Smooth muscle cell (in vitro differentiated cells): ENCODE data around the gene VMP1. TPM values are rescaled to one million over a fixed set of nuclear protein-coding genes. Genes with fewer than 3 reads are reported as not detected.

Source experiments
- DNase-seq: peaks from one replicate; lab custom pipeline; 2025; ENCODE audit not compliant: unreplicated experiment; lab: John Stamatoyannopoulos, UW
- H2AFZ ChIP-seq: fragments of 200-600 bp; sonication (generic); 2 replicates; pipeline ENCODE4 v1.6.0; 2016; ENCODE audit warnings: antibody characterized with exemption, low read depth, mild to moderate bottlenecking
- H3F3A ChIP-seq: fragments of 200-600 bp; sonication (generic); 2 replicates; pipeline ENCODE4 v1.6.0; 2017; ENCODE audit warnings: antibody characterized with exemption, low read depth
- H3K27ac ChIP-seq: fragments of 200-600 bp; sonication (generic); 2 replicates; pipeline ENCODE4 v1.5.1; 2016; ENCODE audit warnings: low read depth, mild to moderate bottlenecking
- H3K27me3 ChIP-seq: fragments of 200-600 bp; sonication (generic); 2 replicates; pipeline ENCODE4 v1.6.1; 2016; ENCODE audit warnings: low read depth, mild to moderate bottlenecking
- H3K36me3 ChIP-seq: fragments of 200-600 bp; sonication (generic); 2 replicates; pipeline ENCODE4 v1.5.1; 2016; ENCODE audit warnings: low read depth
- H3K4me1 ChIP-seq: fragments of 200-600 bp; sonication (generic); 2 replicates; pipeline ENCODE4 v1.5.1; 2016; ENCODE audit warnings: low read depth
- H3K4me2 ChIP-seq: fragments of 200-600 bp; sonication (generic); 2 replicates; pipeline ENCODE4 v1.6.0; 2016; ENCODE audit warnings: mild to moderate bottlenecking
- H3K4me3 ChIP-seq: fragments of 200-600 bp; sonication (generic); 2 replicates; pipeline ENCODE4 v1.5.1; 2016; ENCODE audit warnings: mild to moderate bottlenecking
- H3K79me2 ChIP-seq: fragments of 200-600 bp; sonication (generic); 2 replicates; pipeline ENCODE4 v1.6.0; 2016; ENCODE audit warnings: low read depth, mild to moderate bottlenecking
- H3K9ac ChIP-seq: fragments of 200-600 bp; sonication (generic); 2 replicates; pipeline ENCODE4 v1.6.0; 2016; ENCODE audit warnings: low read depth
- H3K9me3 ChIP-seq: fragments of 200-600 bp; sonication (generic); replicated peaks from 2 replicates; pipeline ENCODE4 v1.5.1; 2016; ENCODE audit warnings: low read depth
- H4K20me1 ChIP-seq: fragments of 200-600 bp; sonication (generic); 2 replicates; pipeline ENCODE4 v1.6.0; 2016; ENCODE audit warnings: low read depth
- WGBS: methylation state at CpG from one replicate; pipeline ENCODE4 v1.1.7; 2016; ENCODE audit warnings: low lambda C conversion rate; 5-methylcytosine and 5-hydroxymethylcytosine counted together
- polyA plus RNA-seq: library from polyadenylated mRNA; unstranded; fragments of >200 nt; fragmentation: Nextera tagmentation; extraction: Ambion mirVana; gene quantifications from 2 replicates; pipeline ENCODE4 v1.2.1, GENCODE V29; 2016
- total RNA-seq: library from RNA; depleted of rRNA; stranded (reverse); fragments of >200 nt; gene quantifications from 2 replicates; pipeline ENCODE4 v1.2.3, GENCODE V29; 2014
- TF ChIP-seq, protein P1 (sequence below): fragments of 200-600 bp; sonication (generic); IDR thresholded peaks from 2 replicates; pipeline ENCODE4 v1.5.1; 2017; ENCODE audit warnings: borderline replicate concordance, mild to moderate bottlenecking, antibody characterized with exemption; ENCODE audit not compliant: insufficient read depth, poor library complexity, severe bottlenecking

The VMP1 gene
- 514 and 545 TPM in 2 replicates for total RNA-seq
- 102 and 116 TPM in 2 replicates for polyA plus RNA-seq

DNA sequence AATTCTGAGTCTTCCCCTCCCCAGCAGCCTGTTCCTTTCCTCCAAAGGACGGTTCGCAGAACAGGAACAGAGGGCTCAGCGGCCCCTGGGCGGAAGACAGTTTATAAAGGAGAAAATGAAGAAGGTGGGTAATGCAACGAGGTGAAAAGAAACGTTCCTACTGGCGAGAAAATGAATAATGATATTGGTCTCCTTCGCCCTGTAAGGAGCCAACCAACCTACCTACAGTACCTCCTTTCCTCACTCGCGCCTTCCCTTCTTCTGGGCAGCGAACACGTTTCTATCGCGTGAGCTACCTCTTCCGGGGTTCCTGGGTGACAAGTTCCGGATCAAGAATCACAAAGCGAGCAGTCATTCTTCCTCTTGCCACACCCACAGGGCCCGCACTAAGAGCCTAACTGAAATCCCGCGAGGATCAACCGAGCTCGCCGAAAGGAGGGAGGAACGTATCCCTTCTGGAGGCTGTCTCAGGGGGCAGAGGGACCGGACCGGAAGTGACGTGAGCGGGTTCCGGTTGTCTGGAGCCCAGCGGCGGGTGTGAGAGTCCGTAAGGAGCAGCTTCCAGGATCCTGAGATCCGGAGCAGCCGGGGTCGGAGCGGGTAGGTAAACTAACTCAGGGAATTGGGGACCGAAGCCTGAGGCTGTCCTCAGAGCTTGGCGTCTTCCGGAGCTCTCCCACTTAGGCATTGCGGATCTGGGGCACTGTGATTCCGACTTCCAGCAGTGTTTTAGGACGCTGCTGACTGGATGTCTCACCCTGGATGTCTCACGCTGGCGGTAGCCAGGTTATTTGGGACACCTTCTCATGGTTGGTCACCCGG, at the start of gene VMP1, which contains the start of gene PTRH2:
VMP1 (plus strand) TSS at position 506 of the 822 bp plus-strand sequence. CDS start 23,793 bp downstream, outside the sequence.
PTRH2 (minus strand) TSS at position 282 of the 822 bp plus-strand sequence. CDS start 9,452 bp downstream, outside the sequence.
- DNase-seq, result peak; percentile 81
- under 1% methylated on average over 45 of the region's 45 CpGs for WGBS
- Histone ChIP-seq H3K27ac (peak within 1 kb of the TSS; percentile 97), H3K36me3 (no peaks in the 10 kb centered on the region), H3K4me1 (peaks cover 28% of the 10 kb centered on the region), H3K9me3 (no peaks in the 10 kb centered on the region), H3K4me2 (peak within 1 kb of the TSS; percentile 92), H3F3A (peaks cover 11% of the 10 kb centered on the region), H3K4me3 (peak within 1 kb of the TSS; percentile 79), H3K79me2 (peaks cover 93% of the 10 kb centered on the region), H4K20me1 (peaks cover 80% of the 10 kb centered on the region), H3K9ac (peak within 1 kb of the TSS; percentile 97), H3K27me3 (no peaks in the 10 kb centered on the region), H2AFZ (peak within 1 kb of the TSS; percentile 50)
- TF ChIP-seq, protein P1, sequence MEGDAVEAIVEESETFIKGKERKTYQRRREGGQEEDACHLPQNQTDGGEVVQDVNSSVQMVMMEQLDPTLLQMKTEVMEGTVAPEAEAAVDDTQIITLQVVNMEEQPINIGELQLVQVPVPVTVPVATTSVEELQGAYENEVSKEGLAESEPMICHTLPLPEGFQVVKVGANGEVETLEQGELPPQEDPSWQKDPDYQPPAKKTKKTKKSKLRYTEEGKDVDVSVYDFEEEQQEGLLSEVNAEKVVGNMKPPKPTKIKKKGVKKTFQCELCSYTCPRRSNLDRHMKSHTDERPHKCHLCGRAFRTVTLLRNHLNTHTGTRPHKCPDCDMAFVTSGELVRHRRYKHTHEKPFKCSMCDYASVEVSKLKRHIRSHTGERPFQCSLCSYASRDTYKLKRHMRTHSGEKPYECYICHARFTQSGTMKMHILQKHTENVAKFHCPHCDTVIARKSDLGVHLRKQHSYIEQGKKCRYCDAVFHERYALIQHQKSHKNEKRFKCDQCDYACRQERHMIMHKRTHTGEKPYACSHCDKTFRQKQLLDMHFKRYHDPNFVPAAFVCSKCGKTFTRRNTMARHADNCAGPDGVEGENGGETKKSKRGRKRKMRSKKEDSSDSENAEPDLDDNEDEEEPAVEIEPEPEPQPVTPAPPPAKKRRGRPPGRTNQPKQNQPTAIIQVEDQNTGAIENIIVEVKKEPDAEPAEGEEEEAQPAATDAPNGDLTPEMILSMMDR, result no peak

DNA sequence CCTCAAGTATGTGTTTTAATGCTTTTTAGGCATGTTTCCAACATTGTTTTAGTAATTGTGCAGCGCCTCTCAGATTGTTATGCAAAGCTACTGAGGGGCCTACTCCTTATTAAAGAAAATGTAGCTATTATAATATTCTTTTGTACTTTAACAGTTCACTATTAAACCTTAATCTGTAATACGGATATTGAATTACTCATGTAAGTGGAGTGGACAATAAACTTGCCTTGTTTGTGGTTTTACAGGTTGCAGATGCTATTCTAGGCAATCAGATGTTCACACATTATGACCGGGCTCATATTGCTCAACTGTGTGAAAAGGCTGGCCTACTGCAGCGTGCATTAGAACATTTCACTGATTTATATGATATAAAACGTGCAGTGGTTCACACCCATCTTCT, 41.2 kb upstream of the VMP1 start:
- H2AFZ ChIP-seq, result no peak overlapping the region
- TF ChIP-seq, protein P1, result no peak
- peaks cover 47% of the 10 kb centered on the region for H3K36me3 ChIP-seq
- peaks cover 7% of the 10 kb centered on the region for H3K4me1 ChIP-seq
- no peaks in the 10 kb centered on the region for H3K27me3 ChIP-seq
- no peaks in the 10 kb centered on the region for H3K9me3 ChIP-seq
- H3F3A ChIP-seq, result peaks cover 32% of the 10 kb centered on the region
- no peak overlapping the region for H3K4me3 ChIP-seq
- H3K9ac ChIP-seq, result no peak overlapping the region
- H3K27ac ChIP-seq, result peak overlapping the region; percentile 74
- peaks cover 83% of the 10 kb centered on the region for H4K20me1 ChIP-seq
- peaks cover 62% of the 10 kb centered on the region for H3K79me2 ChIP-seq
- WGBS, result 97% methylated on average over 5 of the region's 5 CpGs
- no peak for DNase-seq
- H3K4me2 ChIP-seq, result no peak overlapping the region

GRCh38 chr17:59668816-59669215, 38.6 kb upstream of the VMP1 start:
- H3K79me2 ChIP-seq, result peaks cover 79% of the 10 kb centered on the region
- H3K9ac ChIP-seq, result no peak overlapping the region
- TF ChIP-seq, protein P1, result no peak
- H2AFZ ChIP-seq, result no peak overlapping the region
- H3K36me3 ChIP-seq, result peaks cover 37% of the 10 kb centered on the region
- H3K27ac ChIP-seq, result peak overlapping the region; percentile 74
- H3K4me3 ChIP-seq, result no peak overlapping the region
- no peaks in the 10 kb centered on the region for H3K9me3 ChIP-seq
- no peak for DNase-seq
- H3K27me3 ChIP-seq, result no peaks in the 10 kb centered on the region
- WGBS, result 26% methylated on average over 3 of the region's 3 CpGs
- H3K4me1 ChIP-seq, result peaks cover 7% of the 10 kb centered on the region
- peaks cover 89% of the 10 kb centered on the region for H4K20me1 ChIP-seq
- peaks cover 35% of the 10 kb centered on the region for H3F3A ChIP-seq
- H3K4me2 ChIP-seq, result peak overlapping the region; percentile 62
